Lung (tissue), 12 donors: ENCODE data around the gene RIPPLY3. TPM values are rescaled to one million over a fixed set of nuclear protein-coding genes. Genes with fewer than 3 reads are reported as not detected.

Experiments used
- ATAC-seq: fragments of 200-7000 bp; cut with Tn5 transposase; one replicate; pipeline ENCODE4 v1.9.1; 2020; ENCODE audit warnings: moderate number of reproducible peaks; ENCODE audit not compliant: insufficient read depth, low FRiP score
- DNase-seq, 3 donors: peaks; one replicate each; pipeline ENCODE4 v3.0.0-alpha.2; 2013 to 2017
- H3K27ac ChIP-seq, 2 donors: one replicate each; pipeline ENCODE4 v1.5.1; 2013; ENCODE audit warnings: mild to moderate bottlenecking in 2 of 2, moderate library complexity in 2 of 2, control low read depth in 1 of 2, inconsistent platforms in 1 of 2, low read depth in 1 of 2, low read length in 1 of 2
- H3K27me3 ChIP-seq, 3 donors: one replicate each; pipeline ENCODE4 v1.5.1; 2013; ENCODE audit warnings: low read length in 2 of 3; ENCODE audit not compliant: control insufficient read depth in 3 of 3, insufficient read depth in 3 of 3
- H3K36me3 ChIP-seq, 4 donors: one replicate each; pipeline ENCODE4 v1.5.1; 2013; ENCODE audit warnings: low read length in 4 of 4, mild to moderate bottlenecking in 1 of 4, moderate library complexity in 1 of 4; ENCODE audit not compliant: control insufficient read depth in 4 of 4, insufficient read depth in 4 of 4
- H3K4me1 ChIP-seq, 5 donors: one replicate each; pipeline ENCODE4 v1.5.1; 2013; ENCODE audit warnings: low read length in 5 of 5, mild to moderate bottlenecking in 2 of 5, moderate library complexity in 1 of 5; ENCODE audit not compliant: control insufficient read depth in 5 of 5, insufficient read depth in 5 of 5
- H3K4me3 ChIP-seq: one replicate; pipeline ENCODE4 v1.5.1; 2013; ENCODE audit warnings: mild to moderate bottlenecking, control low read depth, moderate library complexity
- H3K9ac ChIP-seq, 2 donors: one replicate each; pipeline ENCODE4 v1.5.1; 2013; ENCODE audit warnings: low read length in 2 of 2, control low read depth in 1 of 2; ENCODE audit not compliant: insufficient read depth in 1 of 2
- H3K9me3 ChIP-seq, 4 donors: one replicate each; pipeline ENCODE4 v1.5.1; 2013; ENCODE audit warnings: low read length in 3 of 4, mild to moderate bottlenecking in 1 of 4, moderate library complexity in 1 of 4; ENCODE audit not compliant: control insufficient read depth in 4 of 4, insufficient read depth in 3 of 4
- CTCF ChIP-seq: IDR thresholded peaks from 2 replicates; pipeline ENCODE4 v1.5.1; 2012; ENCODE audit warnings: mild to moderate bottlenecking; ENCODE audit errors: control extremely low read depth, extremely low read depth
- WGBS, 2 donors: extraction: QIAGEN DNeasy Blood & Tissue Kit; methylation state at CpG; one replicate each; pipeline ENCODE4 v1.1.7; 2013; 5-methylcytosine and 5-hydroxymethylcytosine counted together
- polyA plus RNA-seq, 2 donors: library from polyadenylated mRNA; stranded (reverse); fragments of 200-250 nt; gene quantifications; one replicate each; pipeline ENCODE4 v1.2.1, GENCODE V29; 2013
- total RNA-seq, 2 donors: library from RNA; depleted of rRNA in 1 of 2; stranded (reverse); fragments of >200 nt in 1 of 2; gene quantifications; one replicate each; pipeline ENCODE4 v1.2.1, GENCODE V29; 2014 to 2021
- donor health status: control.
- donor health status: control.
- donor health status: Bipolar disorder and iron deficiency.
- donor health status: healthy.
- donor health status: DM: yes; HTN: yes; CAD: no.

The RIPPLY3 gene
- total and polyA plus RNA-seq, 4 donors = 0.18 to 2.1 (median 0.57) TPM

GRCh38 chr21:36976228-36976861, 30.2 kb upstream of the RIPPLY3 start:
- ATAC-seq (no peak), DNase-seq (no peak)
- H3K9me3 ChIP-seq = no peaks in the 10 kb centered on the region
- H3K9ac ChIP-seq = no peak overlapping the region
- H3K36me3 ChIP-seq = no peaks in the 10 kb centered on the region
- WGBS, 2 donors = 69 to 77% methylated on average over 5 of the region's 5 CpGs
- H3K4me1 ChIP-seq = peaks cover 0 to 15% (median 6%) of the 10 kb centered on the region in 5 donors
- no peak for TF ChIP-seq CTCF
- H3K27me3 ChIP-seq = peaks cover 0 to 2% (median 0%) of the 10 kb centered on the region in 3 donors
- H3K4me3 ChIP-seq = no peak overlapping the region
- no peak overlapping the region for H3K27ac ChIP-seq

GRCh38 chr21:36976882-36977651, 29.4 kb upstream of the RIPPLY3 start:
- H3K27me3 ChIP-seq = peaks cover 0 to 2% (median 0%) of the 10 kb centered on the region in 3 donors
- no peak overlapping the region for H3K9ac ChIP-seq
- TF ChIP-seq CTCF = peak; percentile 44
- no peaks in the 10 kb centered on the region for H3K36me3 ChIP-seq
- peak; percentile 57 to 88 (median 88) for DNase-seq
- peaks cover 0 to 15% (median 6%) of the 10 kb centered on the region in 5 donors for H3K4me1 ChIP-seq
- H3K9me3 ChIP-seq = no peaks in the 10 kb centered on the region
- WGBS, 2 donors = 23 to 24% methylated on average over 8 of the region's 8 CpGs
- H3K27ac ChIP-seq = peak overlapping the region in 1 of 2 donors; percentile 78
- H3K4me3 ChIP-seq = no peak overlapping the region
- no peak for ATAC-seq

DNA sequence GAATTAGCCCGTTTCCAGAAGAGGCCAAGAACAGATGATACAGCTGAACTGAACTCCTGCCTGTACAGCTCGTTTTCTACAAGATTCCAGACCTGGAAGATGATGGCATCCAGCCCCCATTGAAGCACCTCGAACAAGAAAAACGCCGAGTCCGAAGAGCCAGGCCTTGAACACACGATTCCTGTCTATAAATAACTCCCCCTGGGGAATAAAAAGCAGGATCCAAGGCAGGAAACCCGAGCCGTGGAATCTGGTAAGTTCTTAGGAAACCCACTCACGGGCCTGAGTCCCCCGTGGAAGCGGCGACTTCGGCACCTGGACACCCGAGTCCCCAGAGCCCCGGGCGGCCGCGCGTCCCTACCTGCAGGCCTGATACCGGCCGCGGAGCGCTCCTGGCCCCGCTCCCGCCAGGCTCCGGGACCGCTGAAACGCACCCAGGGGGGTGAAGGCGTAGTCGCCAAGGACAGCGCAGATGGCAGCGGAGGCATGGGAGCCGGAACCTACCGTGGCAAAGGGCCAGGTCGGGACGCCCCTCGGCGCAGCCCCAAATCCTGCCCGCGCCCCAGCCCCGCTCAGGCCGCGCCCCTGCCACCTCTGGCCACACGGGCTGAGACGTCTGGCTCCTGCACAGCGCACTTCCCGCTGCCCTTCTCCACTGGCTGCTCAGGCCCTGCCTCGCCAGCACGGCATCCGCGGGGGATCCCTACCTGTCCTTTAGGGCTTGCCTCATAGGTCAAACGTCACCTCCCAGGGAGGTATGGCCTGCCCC, 26.0 kb upstream of the RIPPLY3 start:
- WGBS, 2 donors = 6 to 7% methylated on average over 46 to 53 of the region's 53 CpGs
- peak overlapping the region in 1 of 2 donors; percentile 57 for H3K27ac ChIP-seq
- ATAC-seq = peak; percentile 80
- TF ChIP-seq CTCF = no peak
- H3K4me3 ChIP-seq = peak overlapping the region; percentile 32
- H3K9ac ChIP-seq = peak overlapping the region; percentile 38 to 59
- DNase-seq = peak in 2 of 3 donors; percentile 22 to 30
- H3K4me1 ChIP-seq = peaks cover 0 to 15% (median 6%) of the 10 kb centered on the region in 5 donors
- H3K36me3 ChIP-seq = no peaks in the 10 kb centered on the region
- H3K27me3 ChIP-seq = peaks cover 0 to 2% (median 0%) of the 10 kb centered on the region in 3 donors
- H3K9me3 ChIP-seq = no peaks in the 10 kb centered on the region
